HG02678 (cell line): ENCODE data around the gene SCUBE3.

Experiments used
- ATAC-seq: cut with Tn5 transposase; IDR thresholded peaks from one replicate; pipeline ENCODE4 v1.9.1; 2021; ENCODE audit warnings: mild to moderate bottlenecking, moderate library complexity; ENCODE audit not compliant: unreplicated experiment

The SCUBE3 gene

GRCh38 chr6:35181308-35181932, 32.3 kb upstream of the SCUBE3 start:
- no peak for ATAC-seq

- no peak for ATAC-seq
Observed at GRCh38 chr6:35181933-35182612, 31.7 kb upstream of the SCUBE3 start.

- ATAC-seq = no peak
Observed at GRCh38 chr6:35183281-35183680, 30.5 kb upstream of the SCUBE3 start.

GRCh38 chr6:35183935-35184334, 29.8 kb upstream of the SCUBE3 start:
- ATAC-seq = no peak

GRCh38 chr6:35184580-35185301, 29.0 kb upstream of the SCUBE3 start:
- no peak for ATAC-seq

- ATAC-seq = no peak
Observed at GRCh38 chr6:35185302-35185681, 28.5 kb upstream of the SCUBE3 start.

- ATAC-seq = no peak
Observed at GRCh38 chr6:35185971-35186370, 27.8 kb upstream of the SCUBE3 start.

- no peak for ATAC-seq
Observed at GRCh38 chr6:35186571-35186970, 27.2 kb upstream of the SCUBE3 start.

GRCh38 chr6:35188886-35189285, 24.9 kb upstream of the SCUBE3 start:
- ATAC-seq = no peak

GRCh38 chr6:35190306-35190705, 23.4 kb upstream of the SCUBE3 start:
- ATAC-seq = no peak

- no peak for ATAC-seq
Observed at GRCh38 chr6:35191889-35192288, 21.9 kb upstream of the SCUBE3 start.

GRCh38 chr6:35192301-35192860, 21.4 kb upstream of the SCUBE3 start:
- no peak for ATAC-seq

GRCh38 chr6:35194390-35194789, 19.4 kb upstream of the SCUBE3 start:
- ATAC-seq = no peak

GRCh38 chr6:35195120-35195780, 18.5 kb upstream of the SCUBE3 start:
- no peak for ATAC-seq

- no peak for ATAC-seq
Observed at GRCh38 chr6:35197196-35197595, 16.6 kb upstream of the SCUBE3 start.

GRCh38 chr6:35199866-35200265, 13.9 kb upstream of the SCUBE3 start:
- no peak for ATAC-seq

- ATAC-seq = no peak
Observed at GRCh38 chr6:35202066-35202546, 11.7 kb upstream of the SCUBE3 start.

- no peak for ATAC-seq
Observed at GRCh38 chr6:35203152-35203670, 10.5 kb upstream of the SCUBE3 start.

- ATAC-seq = no peak
Observed at GRCh38 chr6:35203680-35204079, 10.1 kb upstream of the SCUBE3 start.

GRCh38 chr6:35206346-35206745, 7.4 kb upstream of the SCUBE3 start:
- ATAC-seq = no peak

GRCh38 chr6:35208419-35208818, 5.3 kb upstream of the SCUBE3 start:
- ATAC-seq = no peak
